Epithelial cell of proximal tubule (primary cell): ENCODE results near the gene MED13L. TPM values are rescaled to one million over a fixed set of nuclear protein-coding genes. Genes with fewer than 3 reads are reported as not detected.

Experiments
- DNase-seq: peaks from one replicate; pipeline ENCODE4 v3.0.0-alpha.2; 2011; ENCODE audit warnings: low read depth
- H3K4me3 ChIP-seq: 2 replicates; pipeline ENCODE4 v1.5.1; 2011; ENCODE audit warnings: low read depth, mild to moderate bottlenecking, low read length
- total RNA-seq: library from RNA; depleted of rRNA; stranded (reverse); fragments of >200 nt; gene quantifications from 2 replicates; pipeline ENCODE4 v1.2.3, GENCODE V29; 2015
- TF ChIP-seq, protein P1 (sequence below): conservative IDR thresholded peaks from 2 replicates; pipeline ENCODE4 v1.5.1; 2012; ENCODE audit warnings: low read depth, mild to moderate bottlenecking, low read length

MED13L gene
- total RNA-seq, 1 donor from 2014 or later: 37.9 TPM

DNA sequence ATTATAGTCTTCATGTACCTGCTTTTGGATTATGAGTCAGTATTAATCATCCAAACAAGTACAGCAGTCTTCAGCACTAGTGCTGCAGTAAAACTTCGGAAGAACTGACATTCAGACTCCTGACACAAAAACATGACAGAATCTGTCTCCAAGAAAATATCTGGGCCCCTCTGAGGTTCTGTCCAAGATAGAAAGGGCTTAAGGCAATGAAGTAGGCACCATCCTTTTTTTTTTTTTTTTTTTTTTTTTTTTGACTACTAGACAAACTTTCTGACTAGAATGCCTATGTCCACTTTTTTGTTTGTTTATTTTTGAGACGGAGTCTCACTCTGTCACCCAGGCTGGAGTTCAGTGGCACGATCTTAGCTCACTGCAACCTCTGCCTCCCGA, 112.5 kb downstream of the MED13L start:
- DNase-seq: no peak
- TF ChIP-seq, protein P1, sequence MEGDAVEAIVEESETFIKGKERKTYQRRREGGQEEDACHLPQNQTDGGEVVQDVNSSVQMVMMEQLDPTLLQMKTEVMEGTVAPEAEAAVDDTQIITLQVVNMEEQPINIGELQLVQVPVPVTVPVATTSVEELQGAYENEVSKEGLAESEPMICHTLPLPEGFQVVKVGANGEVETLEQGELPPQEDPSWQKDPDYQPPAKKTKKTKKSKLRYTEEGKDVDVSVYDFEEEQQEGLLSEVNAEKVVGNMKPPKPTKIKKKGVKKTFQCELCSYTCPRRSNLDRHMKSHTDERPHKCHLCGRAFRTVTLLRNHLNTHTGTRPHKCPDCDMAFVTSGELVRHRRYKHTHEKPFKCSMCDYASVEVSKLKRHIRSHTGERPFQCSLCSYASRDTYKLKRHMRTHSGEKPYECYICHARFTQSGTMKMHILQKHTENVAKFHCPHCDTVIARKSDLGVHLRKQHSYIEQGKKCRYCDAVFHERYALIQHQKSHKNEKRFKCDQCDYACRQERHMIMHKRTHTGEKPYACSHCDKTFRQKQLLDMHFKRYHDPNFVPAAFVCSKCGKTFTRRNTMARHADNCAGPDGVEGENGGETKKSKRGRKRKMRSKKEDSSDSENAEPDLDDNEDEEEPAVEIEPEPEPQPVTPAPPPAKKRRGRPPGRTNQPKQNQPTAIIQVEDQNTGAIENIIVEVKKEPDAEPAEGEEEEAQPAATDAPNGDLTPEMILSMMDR: no peak

GRCh38 chr12:116164250-116165035, 113.0 kb downstream of the MED13L start:
- no peak for DNase-seq
- H3K4me3 ChIP-seq: no peak overlapping the region
- TF ChIP-seq, protein P1: no peak

More for the DNA sequence above, 112.5 kb downstream of the MED13L start:
- no peak overlapping the region for H3K4me3 ChIP-seq

GRCh38 chr12:116162071-116162470, 115.4 kb downstream of the MED13L start:
- TF ChIP-seq, protein P1: no peak
- H3K4me3 ChIP-seq: no peak overlapping the region
- no peak for DNase-seq

DNA sequence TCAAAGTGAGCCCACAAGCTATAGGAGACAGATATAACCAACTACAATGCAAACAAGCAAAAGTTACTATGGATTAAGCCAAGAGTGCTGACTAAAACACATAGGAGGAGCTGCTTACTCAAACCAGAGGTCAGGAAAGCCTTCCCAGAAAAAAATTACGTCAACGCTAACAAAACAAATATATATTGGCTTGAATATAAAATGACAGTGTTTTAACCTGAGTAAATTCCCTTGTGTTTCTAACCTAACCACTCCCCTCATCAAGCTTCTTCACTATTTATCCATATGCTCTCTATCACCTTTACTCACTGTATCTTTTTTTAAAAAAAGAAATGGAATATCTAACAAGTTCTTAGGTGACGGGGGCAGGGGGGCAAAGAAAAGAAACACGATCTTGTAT, 115.9 kb downstream of the MED13L start:
- H3K4me3 ChIP-seq: no peak overlapping the region
- TF ChIP-seq, protein P1: no peak
- DNase-seq: no peak

DNA sequence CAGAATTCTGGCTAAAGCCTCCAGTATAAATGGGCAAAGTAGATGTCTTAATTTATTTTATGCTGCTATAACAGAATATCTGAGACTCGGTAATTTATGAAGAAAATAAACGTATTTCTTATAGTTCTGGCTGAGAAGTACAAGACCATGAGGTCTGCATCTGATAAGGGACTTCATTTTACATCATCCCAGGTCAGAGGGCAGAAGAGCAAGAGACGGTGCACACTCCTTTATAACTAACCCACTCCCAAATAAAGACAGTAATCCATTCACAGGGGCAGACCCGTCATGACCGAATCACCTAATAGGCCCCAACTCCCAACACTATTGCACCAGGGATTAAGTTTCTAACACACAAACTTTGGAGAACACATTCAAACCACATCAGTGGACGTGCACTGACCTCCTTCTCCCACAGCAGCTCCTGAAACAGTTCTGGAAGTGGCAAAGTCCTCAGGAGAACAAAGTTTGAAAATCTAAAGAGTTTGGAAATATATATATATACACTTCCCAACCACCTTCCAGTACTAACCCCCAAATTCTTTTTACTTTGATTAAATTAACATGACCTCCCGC, 116.5 kb downstream of the MED13L start:
- no peak overlapping the region for H3K4me3 ChIP-seq
- DNase-seq: no peak
- TF ChIP-seq, protein P1: no peak

GRCh38 chr12:116160231-116160630, 117.3 kb downstream of the MED13L start:
- TF ChIP-seq, protein P1: no peak
- DNase-seq: no peak
- H3K4me3 ChIP-seq: no peak overlapping the region
